Measurements from ENCODE around the gene YJEFN3. TPM values are rescaled to one million over a fixed set of nuclear protein-coding genes. Genes with fewer than 3 reads are reported as not detected.

Gene YJEFN3
- total RNA-seq, 2 donors from 2014 or later: 2.6 to 11.2 TPM

- Histone ChIP-seq H3K4me3 (no peak overlapping the region), H3K4me1 (no peaks in the 10 kb centered on the region), H3K27me3 (no peaks in the 10 kb centered on the region), H3K9me3 (no peaks in the 10 kb centered on the region), H3K36me3 (replicated peaks in 1 of 2; ENCODE audit: insufficient read depth in 1 of 2, low read depth in 2 of 2) (no peaks in the 10 kb centered on the region), H3K27ac (no peak overlapping the region)
- 45 to 51% methylated on average over 9 to 13 of the region's 13 CpGs for WGBS, 2 donors
- TF ChIP-seq CTCF (IDR thresholded peaks at IDR 0.05) (no peak), POLR2A (IDR thresholded peaks at IDR 0.05) (no peak)
- DNase-seq (no peak), ATAC-seq (no peak)
- intact Hi-C loops (cut with DNase I): no loop called here
These were observed 20.4 kb downstream of the YJEFN3 start for GRCh38 chr19:19548915-19549759.

GRCh38 chr19:19549804-19550464 lies 21.2 kb downstream of the YJEFN3 start:
- TF ChIP-seq POLR2A (IDR thresholded peaks at IDR 0.05): no peak
- TF ChIP-seq CTCF (IDR thresholded peaks at IDR 0.05): no peak
- no peak overlapping the region for H3K4me3 ChIP-seq
- H3K4me1 ChIP-seq: no peaks in the 10 kb centered on the region
- H3K36me3 ChIP-seq (replicated peaks in 1 of 2; ENCODE audit: insufficient read depth in 1 of 2, low read depth in 2 of 2): no peaks in the 10 kb centered on the region
- DNase-seq (no peak), ATAC-seq (no peak)
- 47 to 48% methylated on average over 16 to 23 of the region's 23 CpGs for WGBS, 2 donors
- H3K27me3 ChIP-seq: no peaks in the 10 kb centered on the region
- H3K27ac ChIP-seq: no peak overlapping the region
- intact Hi-C loops (cut with DNase I): no loop called here
- H3K9me3 ChIP-seq: no peaks in the 10 kb centered on the region

GRCh38 chr19:19550485-19550929 lies 21.8 kb downstream of the YJEFN3 start:
- ATAC-seq: no peak
- DNase-seq: no peak
- Histone ChIP-seq H3K9me3 (no peaks in the 10 kb centered on the region), H3K27ac (no peak overlapping the region), H3K4me3 (no peak overlapping the region), H3K36me3 (replicated peaks in 1 of 2; ENCODE audit: insufficient read depth in 1 of 2, low read depth in 2 of 2) (no peaks in the 10 kb centered on the region), H3K4me1 (no peaks in the 10 kb centered on the region), H3K27me3 (no peaks in the 10 kb centered on the region)
- WGBS, 2 donors: 35% methylated on average over 8 of the region's 8 CpGs; no CpG with 5 or more reads in 1 of the 2 donors
- intact Hi-C loops (cut with DNase I): no loop called here
- TF ChIP-seq CTCF (IDR thresholded peaks at IDR 0.05) (no peak), POLR2A (IDR thresholded peaks at IDR 0.05) (no peak)

- Histone ChIP-seq H3K27me3 (no peaks in the 10 kb centered on the region), H3K27ac (no peak overlapping the region), H3K9me3 (no peaks in the 10 kb centered on the region), H3K4me3 (no peak overlapping the region), H3K36me3 (replicated peaks in 1 of 2; ENCODE audit: insufficient read depth in 1 of 2, low read depth in 2 of 2) (no peaks in the 10 kb centered on the region), H3K4me1 (no peaks in the 10 kb centered on the region)
- TF ChIP-seq CTCF (IDR thresholded peaks at IDR 0.05) (no peak), POLR2A (IDR thresholded peaks at IDR 0.05) (no peak)
- 77 to 85% methylated on average over 5 to 10 of the region's 10 CpGs for WGBS, 2 donors
- intact Hi-C loops (cut with DNase I): no loop called here
- no peak for ATAC-seq
- no peak for DNase-seq
These were observed 22.5 kb downstream of the YJEFN3 start for GRCh38 chr19:19550972-19551852.

Measured in body of pancreas (tissue), 4 donors.